ENCODE data around the gene GSK3B.
A peak's percentile ranks its signal among the peaks of the same experiment; 100 is the strongest.
"Not testable (repeated sequence)": the region's sequence is repeated elsewhere in the genome, so short reads cannot be mapped to it uniquely, and the experiment has no call there.

GSK3B gene

DNA sequence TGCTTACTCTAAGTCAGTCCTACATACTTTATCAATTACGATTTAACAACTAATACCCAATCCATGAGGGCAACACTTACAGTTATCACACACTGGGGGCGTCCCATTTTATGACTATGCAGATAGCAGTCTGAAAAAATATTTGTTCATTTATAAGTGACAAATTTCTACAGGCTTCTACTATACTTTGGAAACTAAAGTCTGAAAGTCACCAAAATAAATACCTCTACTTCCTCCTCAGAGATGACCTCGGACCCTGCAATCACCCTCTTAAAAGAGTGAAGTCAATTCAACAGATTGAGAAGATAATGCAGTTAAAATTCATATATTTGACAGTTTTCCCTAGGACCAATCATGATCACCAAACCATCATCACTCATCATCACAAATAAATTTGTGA is 76.6 kb downstream of the GSK3B start:
- DNase-seq, result no peak

DNA sequence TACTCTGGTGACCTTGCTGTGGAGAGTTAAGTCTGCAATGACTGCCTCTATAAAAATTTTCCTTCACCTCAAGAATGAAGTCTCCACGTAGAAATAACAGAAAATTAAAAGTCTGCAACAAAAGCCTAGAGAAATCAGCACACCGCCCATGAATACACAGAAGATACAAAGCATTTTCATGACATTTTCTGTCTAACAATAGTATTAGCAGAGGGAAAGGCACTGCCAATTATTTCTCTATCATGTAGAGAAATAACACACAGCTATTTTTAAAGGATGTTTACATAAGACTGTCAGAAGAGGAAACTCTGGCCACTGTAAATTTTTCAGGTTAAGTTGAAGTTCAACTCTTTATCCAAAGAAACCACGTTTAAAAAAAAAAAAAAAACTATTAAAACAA is 80.8 kb downstream of the GSK3B start:
- no peak for DNase-seq

- DNase-seq, result not testable (repeated sequence)
Measured at GRCh38 chr3:120005741-120006140, 88.5 kb downstream of the GSK3B start.

DNA sequence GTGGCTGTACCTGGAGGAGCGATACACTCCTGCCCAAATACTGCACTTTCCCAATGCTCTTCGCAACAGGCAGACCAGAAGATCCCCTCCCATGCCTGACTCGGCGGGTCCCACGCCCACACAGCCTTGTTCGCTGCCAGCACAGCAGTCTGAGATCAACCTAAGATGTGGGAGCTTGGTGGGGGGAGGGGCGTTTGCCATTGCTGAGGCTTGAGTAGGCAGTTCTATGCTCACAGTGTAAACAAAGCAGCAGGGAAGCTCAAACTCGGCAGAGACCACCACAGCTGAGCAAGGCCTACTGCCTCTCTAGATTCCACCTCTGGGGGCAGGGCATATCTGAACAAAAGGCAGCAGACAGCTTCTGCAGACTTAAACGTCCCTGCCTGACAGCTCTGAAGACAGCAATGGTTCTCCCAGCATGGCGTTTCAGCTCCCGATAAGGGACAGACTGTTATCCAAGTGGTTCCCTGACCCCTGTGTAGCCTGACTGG is 90.2 kb downstream of the GSK3B start:
- peak in 2 of 56 donors; percentile 0 to 1 for DNase-seq

DNA sequence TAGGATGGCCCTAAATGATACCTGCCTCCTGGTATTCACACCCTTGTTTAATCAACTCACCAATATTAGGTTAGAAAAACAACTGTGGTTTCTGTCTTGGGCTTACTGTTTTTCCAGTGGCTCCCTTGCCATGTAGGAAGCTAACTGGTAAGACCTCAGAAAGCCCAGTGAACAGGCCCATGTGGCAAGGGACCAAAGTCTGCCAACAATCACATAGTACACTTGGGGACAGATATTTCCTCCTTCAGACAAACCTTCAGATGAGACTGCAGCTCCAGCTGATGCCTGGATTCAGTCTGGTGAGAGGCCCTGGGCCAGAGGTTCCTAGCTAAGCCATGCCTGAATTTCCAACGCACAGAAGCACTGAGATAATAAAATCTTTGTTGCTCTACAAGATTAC is 96.1 kb downstream of the GSK3B start:
- DNase-seq, result no peak

DNA sequence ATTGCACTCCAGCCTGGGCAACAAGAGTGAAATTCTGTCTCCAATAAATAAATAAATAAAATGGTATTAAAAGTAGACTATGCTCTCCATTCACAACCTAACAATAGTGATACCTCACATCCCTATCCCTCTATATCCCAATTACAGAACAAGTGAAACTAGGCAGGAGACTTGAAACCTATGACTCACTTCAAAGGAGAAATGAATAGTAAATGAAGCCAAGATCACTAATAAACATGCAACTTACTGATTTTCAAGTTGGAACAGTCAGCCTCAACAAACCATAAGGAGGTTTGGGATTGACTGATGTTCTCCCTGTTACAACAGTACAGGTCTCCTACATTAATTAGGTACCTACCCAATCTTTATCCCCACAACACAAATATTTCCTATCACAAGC is 103.4 kb downstream of the GSK3B start:
- DNase-seq, result no peak

- no peak for DNase-seq
Measured at GRCh38 chr3:119989981-119990655, 104.1 kb downstream of the GSK3B start.

GRCh38 chr3:119986812-119987211 is 107.4 kb downstream of the GSK3B start:
- not testable (repeated sequence) for DNase-seq

- no peak for DNase-seq
Measured at GRCh38 chr3:119981386-119981785, 112.9 kb downstream of the GSK3B start.

DNA sequence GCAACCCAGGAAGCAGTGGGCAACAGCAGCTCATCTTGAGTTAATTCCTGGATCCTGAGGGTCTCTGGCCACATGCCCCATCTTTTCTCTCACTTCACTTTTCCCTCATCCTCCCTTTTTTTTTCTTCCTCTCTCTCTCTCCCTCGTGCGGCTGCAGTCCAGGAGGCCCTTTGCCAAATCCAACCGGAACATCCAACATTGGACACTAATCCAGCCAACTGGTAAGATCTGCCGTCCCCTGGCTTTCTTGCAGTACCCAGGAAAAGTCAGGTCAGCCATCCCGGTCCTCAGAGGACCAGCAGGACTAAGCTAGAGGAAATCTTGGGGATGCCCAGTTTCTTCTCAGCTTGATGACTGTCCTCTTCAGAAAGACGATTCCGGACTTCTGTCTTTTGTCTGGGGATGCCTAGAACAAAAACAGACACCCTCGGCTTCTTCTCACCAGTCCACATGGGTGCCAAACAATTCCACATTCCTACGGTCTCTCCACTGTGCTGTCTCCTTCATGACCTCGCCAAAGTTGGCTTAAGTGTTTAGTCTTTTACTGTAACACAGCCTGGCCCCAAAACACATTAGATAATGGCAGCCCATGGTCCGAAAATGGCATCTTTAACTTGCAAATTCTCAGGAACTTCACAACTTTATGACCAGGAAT is 115.6 kb downstream of the GSK3B start:
- peak in 1 of 56 donors; percentile 2 for DNase-seq

- DNase-seq, result no peak
Measured at GRCh38 chr3:119977353-119977752, 116.9 kb downstream of the GSK3B start.

- DNase-seq, result no peak
Measured at GRCh38 chr3:119976214-119976613, 118.0 kb downstream of the GSK3B start.

GRCh38 chr3:119974656-119975055 is 119.6 kb downstream of the GSK3B start:
- DNase-seq, result no peak

- no peak for DNase-seq
Measured at GRCh38 chr3:119973018-119973646, 121.1 kb downstream of the GSK3B start.

DNA sequence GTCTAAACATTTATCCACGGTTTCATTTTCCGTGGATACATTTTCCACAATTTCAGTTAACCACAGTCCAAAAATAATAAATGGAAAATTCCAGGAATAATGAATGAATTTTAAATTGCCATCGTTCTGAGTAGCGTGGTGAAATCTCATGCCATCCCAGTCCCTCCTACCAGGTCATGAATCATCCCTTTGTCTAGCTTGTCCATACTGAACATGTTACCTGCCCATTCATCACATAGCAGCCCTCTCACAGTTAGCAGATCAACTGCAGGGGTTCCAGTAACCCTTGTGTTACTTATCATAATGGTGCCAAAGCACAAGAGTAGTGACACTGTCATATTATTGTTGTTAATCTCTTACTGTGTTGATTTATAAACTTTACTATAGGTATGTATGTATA is 124.5 kb downstream of the GSK3B start:
- no peak for DNase-seq

- no peak for DNase-seq
Measured at GRCh38 chr3:119967353-119968006, 126.8 kb downstream of the GSK3B start.

DNA sequence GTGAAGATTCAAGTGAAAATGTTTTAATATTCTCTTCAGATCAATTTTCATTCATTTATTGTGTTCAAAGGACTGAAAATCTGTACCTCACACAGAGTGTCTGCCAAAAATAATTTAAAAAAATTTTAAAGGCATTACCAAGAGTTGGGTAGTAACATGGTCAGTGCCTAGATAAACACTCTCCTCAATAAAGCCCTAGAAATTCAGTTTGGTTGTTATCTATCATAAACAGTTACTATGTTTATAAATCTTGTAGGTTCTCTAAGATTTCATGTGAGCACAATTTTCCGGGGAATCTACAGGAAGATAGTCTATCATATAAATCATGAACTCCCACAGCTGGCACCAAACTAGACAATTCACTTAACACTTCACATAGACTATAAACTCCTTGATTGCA is 128.6 kb downstream of the GSK3B start:
- no peak for DNase-seq

DNA sequence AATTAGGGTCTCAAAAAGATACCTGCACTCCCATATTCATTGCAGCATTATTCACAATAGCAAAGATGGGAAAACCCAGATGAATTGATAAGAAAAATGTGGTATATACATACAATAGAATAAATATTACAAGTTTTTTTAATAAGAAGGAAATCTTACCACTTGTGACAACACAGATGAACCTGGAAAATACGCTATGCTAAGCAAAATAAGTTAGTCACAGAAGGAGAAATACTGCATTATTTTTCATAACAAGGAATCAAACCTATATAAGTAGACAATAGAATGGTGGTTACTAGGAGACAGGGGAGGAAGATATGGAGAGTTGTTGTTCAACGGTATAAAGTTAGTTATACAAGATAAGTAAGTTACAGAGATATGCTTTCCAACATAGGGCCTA is 130.0 kb downstream of the GSK3B start:
- no peak for DNase-seq

- no peak for DNase-seq
Measured at GRCh38 chr3:119955972-119956371, 138.3 kb downstream of the GSK3B start.

GRCh38 chr3:119950666-119951325 is 143.5 kb downstream of the GSK3B start:
- no peak for DNase-seq

- DNase-seq, result no peak
Measured at GRCh38 chr3:119945291-119945690, 149.0 kb downstream of the GSK3B start.

DNA sequence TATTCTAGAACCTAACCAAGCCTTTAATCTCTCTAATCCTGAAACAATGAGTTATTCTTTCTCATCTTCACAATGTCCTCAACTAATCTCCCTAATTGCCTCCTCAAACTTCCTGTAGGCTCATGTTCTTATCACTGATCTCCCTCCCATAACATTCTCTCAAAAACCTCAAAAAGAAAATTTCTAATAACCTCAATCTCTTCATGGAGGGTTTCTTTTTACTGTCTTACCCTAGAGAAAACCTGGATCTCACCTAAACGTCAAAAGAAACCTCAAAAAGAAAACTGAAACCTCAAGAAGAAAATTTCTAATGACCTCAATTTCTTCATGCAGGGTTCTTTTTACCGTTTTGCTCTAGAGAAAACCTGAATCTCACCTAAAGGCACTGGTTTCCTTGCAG is 150.2 kb downstream of the GSK3B start:
- no peak for DNase-seq
